GM21825 (cell line): ENCODE measurements around the gene PSMG4.

Experiments used
- ATAC-seq: cut with Tn5 transposase; IDR thresholded peaks from one replicate; pipeline ENCODE4 v1.9.1; 2021; ENCODE audit warnings: mild to moderate bottlenecking, moderate library complexity; ENCODE audit not compliant: unreplicated experiment

PSMG4 gene

GRCh38 chr6:3287976-3288707 lies 29.4 kb downstream of the PSMG4 start:
- no peak for ATAC-seq

- no peak for ATAC-seq
Measured at GRCh38 chr6:3288711-3289663, 30.2 kb downstream of the PSMG4 start.

DNA sequence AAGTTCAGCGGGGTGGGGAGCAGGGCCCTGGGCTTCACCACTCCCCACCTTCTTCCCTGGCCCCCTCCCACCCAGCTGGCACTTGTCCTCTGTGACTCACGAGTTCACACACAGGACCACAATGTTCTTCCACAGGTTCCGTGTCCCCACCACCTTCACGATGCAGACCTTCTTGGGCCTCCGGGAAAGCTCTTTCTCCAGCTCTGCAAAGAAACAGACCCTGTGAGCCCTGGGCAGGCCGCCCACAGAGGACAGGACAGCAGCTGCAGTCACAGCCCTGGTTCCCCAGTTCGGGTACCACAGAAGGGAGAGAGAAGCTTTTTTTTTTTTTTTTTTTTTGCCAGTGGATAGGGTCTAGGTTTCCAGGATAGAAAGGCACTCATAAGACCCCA lies 30.9 kb downstream of the PSMG4 start:
- no peak for ATAC-seq

DNA sequence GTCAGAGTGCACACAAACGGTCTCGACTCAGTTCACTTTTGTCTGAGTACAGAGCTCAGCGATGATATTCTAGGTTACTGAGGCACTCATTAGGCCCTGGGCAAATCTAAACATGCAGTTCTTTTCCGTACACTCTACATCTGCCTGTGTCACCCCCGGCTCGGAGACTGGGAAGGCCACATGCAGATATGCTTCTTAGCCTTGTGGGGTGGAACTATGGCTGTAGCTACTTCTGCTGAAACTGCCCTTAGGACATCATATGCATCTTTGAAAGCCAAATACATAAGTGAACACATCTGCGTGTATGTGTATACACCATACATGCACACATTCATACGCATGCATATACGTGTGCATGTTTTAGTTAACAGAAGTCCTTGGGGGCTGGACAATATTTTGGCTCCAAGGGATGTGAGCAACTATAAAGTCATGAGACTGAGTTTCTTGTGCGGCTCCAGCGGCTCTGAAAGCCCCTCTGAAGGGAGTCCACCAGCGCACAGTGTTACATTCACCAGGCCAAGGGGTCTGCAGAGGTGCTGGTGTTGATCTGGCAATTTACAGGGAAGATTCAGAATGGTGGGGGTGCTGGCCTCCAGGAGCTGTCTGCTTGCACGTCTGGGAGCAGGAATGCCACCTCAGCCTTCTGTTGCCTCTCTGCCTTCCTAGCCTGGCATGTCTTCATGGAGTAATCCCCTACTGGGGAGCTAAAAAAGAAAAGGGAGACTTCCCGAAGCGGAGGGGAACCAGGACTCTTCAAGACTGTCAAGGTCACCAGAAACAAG lies 31.6 kb downstream of the PSMG4 start:
- ATAC-seq = no peak

- no peak for ATAC-seq
Measured at GRCh38 chr6:3290931-3291211, 32.1 kb downstream of the PSMG4 start.

- no peak for ATAC-seq
Measured at GRCh38 chr6:3291346-3291745, 32.6 kb downstream of the PSMG4 start.

- no peak for ATAC-seq
Measured at GRCh38 chr6:3291987-3292386, 33.2 kb downstream of the PSMG4 start.

- ATAC-seq = no peak
Measured at GRCh38 chr6:3292431-3293197, 33.9 kb downstream of the PSMG4 start.

- ATAC-seq = no peak
Measured at GRCh38 chr6:3293271-3294155, 34.8 kb downstream of the PSMG4 start.

GRCh38 chr6:3294396-3294795 lies 35.6 kb downstream of the PSMG4 start:
- no peak for ATAC-seq

DNA sequence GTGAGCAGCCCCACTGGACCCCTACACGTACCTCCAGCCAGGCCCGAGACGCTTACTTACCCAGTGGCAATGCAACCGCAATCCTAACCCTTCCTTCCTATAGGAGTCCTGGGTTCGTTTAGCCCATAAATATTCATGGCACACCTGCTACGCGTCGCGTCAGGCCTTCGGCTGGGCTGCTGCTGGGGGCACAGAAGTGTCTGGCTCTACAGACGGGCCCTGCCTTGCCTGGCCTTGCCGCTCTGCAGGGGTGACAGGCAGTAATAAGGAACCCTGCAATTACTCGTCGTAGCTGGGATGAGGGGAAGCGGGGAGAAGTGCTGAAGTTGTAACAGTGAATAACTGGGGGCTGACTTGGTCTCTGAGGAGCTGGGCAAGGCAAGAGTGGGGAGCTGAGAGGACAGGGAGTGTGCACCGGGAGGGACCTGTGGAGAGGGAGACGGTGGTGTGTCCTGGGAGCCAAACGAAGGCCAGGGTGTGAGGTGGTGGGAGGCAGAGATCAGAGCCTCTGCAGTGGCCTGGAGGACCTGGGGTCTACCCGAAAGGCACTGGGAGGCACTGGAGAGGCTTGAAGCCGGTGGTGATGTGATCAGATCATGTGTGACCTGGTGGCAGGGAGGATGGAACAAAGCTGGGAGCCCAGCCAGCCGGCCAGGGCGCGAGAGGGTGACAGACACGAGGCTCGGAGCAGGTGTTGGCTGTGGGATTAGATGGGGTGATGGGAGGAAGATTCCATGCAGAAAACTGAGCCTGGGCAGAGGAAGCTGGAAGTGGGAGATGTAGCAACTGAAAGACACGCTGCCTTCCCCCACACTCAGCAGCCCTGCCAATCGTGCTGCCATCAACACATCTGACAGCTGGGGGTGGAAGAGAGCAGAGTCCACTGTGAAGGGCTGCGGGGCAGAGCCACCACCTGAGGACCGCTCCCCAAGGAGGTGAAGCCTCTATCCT lies 36.4 kb downstream of the PSMG4 start:
- ATAC-seq = no peak

GRCh38 chr6:3296078-3296477 lies 37.3 kb downstream of the PSMG4 start:
- ATAC-seq = no peak

GRCh38 chr6:3296537-3296936 lies 37.8 kb downstream of the PSMG4 start:
- no peak for ATAC-seq

DNA sequence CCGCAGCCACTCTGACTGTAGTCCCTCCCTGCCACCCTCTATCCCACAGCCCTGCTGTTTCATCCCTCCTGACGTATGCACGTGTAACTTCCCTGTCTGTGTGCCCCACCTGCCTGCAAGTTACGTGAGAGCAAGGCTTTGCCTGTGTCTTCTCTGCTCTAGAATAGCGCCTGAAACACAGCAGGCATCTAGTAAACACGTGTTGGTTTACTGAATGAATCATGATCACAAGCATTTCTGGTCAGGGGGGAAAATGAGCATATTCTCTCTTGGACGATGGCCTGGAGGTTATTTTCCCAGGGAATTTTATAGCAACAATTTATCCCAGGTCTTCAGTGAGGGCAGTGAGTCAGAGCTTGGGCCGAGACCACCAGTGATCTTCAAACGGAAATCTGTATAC lies 38.3 kb downstream of the PSMG4 start:
- ATAC-seq = no peak

DNA sequence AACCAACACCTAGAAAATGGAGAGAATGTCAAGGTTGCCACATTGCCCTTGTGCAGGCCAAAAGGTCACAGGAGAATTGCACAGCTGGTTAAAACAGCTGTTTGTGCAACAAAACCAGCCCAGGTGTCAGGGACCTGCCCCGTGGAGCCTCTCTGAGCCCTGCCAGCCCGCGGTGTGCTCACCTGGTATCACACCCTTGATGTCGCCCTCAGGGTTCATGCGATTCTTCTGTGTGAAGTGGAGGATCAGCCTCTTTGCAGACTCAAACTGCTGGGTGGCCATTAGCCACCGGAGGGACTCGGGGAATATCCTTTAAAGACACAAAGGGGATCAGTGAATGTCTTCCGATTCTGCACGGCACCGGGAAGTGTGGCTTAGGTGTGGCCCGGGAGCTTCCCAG lies 39.2 kb downstream of the PSMG4 start:
- no peak for ATAC-seq

GRCh38 chr6:3299221-3299620 lies 40.5 kb downstream of the PSMG4 start:
- no peak for ATAC-seq

DNA sequence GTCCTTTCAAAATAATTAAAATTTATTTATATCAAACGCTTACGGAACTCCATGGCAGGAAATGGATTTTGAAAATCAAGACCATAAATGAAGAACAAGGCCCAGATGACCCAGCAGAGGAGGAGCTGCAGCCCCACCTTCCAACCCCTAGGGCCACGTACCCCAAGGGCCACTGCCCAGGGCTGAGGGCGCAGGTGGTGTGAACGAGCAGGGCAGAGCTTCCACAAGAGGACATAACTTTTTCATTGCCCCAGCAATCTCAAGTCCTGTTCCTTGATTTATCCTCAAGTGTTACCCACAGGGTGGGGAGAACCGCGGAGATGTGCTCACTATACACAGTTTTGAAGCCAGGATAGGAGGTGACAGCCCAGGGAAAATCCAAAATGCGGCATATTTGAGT lies 42.8 kb downstream of the PSMG4 start:
- ATAC-seq = no peak

DNA sequence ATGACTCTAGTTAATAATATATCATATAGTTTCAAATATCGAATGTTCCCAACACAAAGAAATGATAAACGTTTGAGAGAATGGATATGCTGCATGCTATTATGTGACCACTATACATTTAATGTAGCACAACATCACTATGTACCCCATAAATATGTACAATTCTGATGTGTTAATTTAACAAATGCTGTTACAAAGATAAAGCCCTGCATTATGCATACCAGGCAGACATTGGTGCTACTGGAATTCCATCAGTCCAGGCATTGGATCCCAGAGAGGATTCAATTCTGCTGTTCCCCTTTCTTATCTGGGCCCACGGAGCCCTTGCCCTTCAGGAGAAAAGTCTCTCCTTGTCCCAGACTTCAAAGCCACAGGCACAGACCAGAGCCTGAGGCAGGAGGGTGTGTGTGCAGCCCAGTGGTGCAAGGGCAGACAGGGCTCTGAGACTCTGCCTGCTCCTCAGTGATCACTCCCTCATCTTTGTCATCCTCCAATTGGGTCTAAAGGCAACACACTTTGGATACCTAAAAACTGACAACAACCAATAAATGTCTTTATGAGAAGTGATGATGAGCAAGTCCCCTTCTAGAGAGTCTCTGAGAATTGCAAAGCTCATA lies 45.2 kb downstream of the PSMG4 start:
- no peak for ATAC-seq
